ENCODE data around the gene GALNT16. TPM values are rescaled to one million over a fixed set of nuclear protein-coding genes. Genes with fewer than 3 reads are reported as not detected.

Gene GALNT16
- total RNA-seq, 1 donor from 2014 or later = 3.5 TPM

DNA sequence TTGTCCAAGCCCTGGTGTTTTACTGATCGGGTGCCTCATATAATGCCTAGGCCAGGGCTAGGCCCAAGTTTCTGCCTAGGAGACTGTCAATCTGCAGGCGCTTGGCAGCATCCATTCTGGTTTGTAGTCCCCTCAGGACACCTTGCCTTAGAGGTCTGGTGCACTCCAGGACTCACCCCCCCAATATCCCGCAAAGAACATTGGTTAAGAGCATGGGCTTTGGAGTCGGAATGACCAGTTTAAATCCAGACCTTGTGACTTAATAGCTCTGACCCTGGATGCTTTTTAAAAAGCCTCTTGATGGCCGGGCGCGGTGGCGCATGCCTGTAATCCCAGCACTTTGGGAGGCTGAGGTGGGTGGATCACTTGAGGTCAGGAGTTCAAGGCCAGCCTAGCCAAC is 60.0 kb downstream of the GALNT16 start:
- Histone ChIP-seq H3K27me3 (ENCODE audit: low read depth) (no peaks in the 10 kb centered on the region), H3K4me3 (no peak overlapping the region), H3K36me3 (no peaks in the 10 kb centered on the region), H3K9me3 (no peaks in the 10 kb centered on the region), H3K4me1 (peaks cover 22% of the 10 kb centered on the region), H3K27ac (no peak overlapping the region)
- TF ChIP-seq, protein P1, sequence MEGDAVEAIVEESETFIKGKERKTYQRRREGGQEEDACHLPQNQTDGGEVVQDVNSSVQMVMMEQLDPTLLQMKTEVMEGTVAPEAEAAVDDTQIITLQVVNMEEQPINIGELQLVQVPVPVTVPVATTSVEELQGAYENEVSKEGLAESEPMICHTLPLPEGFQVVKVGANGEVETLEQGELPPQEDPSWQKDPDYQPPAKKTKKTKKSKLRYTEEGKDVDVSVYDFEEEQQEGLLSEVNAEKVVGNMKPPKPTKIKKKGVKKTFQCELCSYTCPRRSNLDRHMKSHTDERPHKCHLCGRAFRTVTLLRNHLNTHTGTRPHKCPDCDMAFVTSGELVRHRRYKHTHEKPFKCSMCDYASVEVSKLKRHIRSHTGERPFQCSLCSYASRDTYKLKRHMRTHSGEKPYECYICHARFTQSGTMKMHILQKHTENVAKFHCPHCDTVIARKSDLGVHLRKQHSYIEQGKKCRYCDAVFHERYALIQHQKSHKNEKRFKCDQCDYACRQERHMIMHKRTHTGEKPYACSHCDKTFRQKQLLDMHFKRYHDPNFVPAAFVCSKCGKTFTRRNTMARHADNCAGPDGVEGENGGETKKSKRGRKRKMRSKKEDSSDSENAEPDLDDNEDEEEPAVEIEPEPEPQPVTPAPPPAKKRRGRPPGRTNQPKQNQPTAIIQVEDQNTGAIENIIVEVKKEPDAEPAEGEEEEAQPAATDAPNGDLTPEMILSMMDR (IDR thresholded peaks at IDR 0.05) = no peak
- no peak for DNase-seq
- ATAC-seq = no peak
- intact Hi-C loops (cut with DNase I) = no loop called here

DNA sequence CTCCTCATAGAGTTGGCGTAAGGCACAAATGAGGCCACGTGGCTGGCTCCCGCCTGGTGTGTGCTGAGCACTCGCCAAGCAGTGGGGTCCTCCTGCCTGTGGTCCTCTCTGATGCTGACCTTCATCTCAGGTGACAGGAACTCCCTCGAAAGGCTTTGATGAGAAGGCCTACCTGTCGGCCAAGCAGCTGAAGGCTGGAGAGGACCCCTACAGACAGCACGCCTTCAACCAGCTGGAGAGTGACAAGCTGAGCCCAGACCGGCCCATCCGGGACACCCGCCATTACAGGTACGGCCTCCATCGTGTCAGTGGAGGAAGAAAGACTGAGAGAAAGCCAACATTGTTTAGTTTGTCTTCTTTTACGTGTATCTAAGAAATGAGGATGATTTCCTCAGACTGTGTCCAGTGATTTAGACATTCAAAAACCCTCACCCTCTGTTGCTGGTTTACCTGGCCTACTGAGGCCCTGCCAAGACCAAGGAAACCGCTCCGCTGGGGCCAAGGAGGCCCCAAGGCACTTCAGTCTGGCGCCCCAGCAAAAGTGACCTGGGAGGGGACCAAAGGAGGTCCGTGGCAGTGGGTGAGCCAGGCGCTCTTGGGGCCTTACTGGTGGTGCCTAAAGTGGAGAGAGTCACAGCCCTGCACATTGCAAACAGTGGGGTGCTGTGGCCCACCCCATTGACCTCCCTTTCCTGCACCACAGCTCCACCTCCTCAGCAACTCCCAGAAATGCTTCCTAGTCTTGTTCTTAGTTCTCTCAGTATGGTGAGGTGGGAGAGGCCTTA is 60.8 kb downstream of the GALNT16 start:
- Histone ChIP-seq H3K27ac (no peak overlapping the region), H3K36me3 (no peaks in the 10 kb centered on the region), H3K4me1 (peaks cover 22% of the 10 kb centered on the region), H3K9me3 (no peaks in the 10 kb centered on the region), H3K4me3 (no peak overlapping the region), H3K27me3 (ENCODE audit: low read depth) (no peaks in the 10 kb centered on the region)
- TF ChIP-seq, protein P1 (IDR thresholded peaks at IDR 0.05) = no peak
- intact Hi-C loops (cut with DNase I) = no loop called here
- DNase-seq (no peak), ATAC-seq (no peak)

DNA sequence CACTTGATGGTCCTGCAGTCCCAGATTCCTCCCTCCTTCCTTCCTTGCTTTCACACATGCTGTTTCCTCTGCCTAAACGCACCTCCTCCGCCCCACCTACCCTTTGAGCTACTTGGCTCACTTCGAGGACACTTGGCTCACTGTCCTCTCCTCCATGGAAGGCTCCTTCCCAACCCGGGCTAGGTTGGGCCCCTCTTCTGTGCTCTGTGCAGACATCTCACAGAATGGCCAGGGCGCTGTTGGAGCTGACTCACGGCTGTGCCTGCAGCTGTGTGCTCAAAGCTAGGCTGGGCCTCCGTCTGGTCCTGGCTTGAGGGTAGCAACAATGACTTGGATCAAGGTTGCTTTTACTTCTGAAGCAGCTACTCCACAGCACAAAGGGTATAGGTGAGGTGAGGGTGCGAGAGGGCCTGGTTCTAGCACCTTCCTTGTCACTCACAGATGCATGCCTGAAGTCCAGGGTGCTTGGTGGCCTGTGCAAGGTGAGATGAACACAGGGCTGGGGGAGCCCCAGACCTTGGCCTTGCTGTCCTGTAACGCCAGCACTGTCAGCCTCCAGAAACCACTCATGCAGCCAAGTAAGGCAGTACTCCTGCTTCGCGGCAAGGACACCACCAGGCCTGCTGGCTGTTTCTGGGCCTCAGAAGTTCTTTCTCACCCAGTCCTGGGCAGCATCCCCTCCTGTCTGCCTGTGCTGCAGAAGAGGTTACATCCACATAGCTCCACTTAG is 61.8 kb downstream of the GALNT16 start:
- Histone ChIP-seq H3K36me3 (no peaks in the 10 kb centered on the region), H3K4me3 (no peak overlapping the region), H3K4me1 (peaks cover 18% of the 10 kb centered on the region), H3K9me3 (no peaks in the 10 kb centered on the region), H3K27me3 (ENCODE audit: low read depth) (no peaks in the 10 kb centered on the region), H3K27ac (no peak overlapping the region)
- DNase-seq = no peak
- TF ChIP-seq, protein P1 (IDR thresholded peaks at IDR 0.05) = no peak
- no peak for ATAC-seq
- intact Hi-C loops (cut with DNase I) = no loop called here

DNA sequence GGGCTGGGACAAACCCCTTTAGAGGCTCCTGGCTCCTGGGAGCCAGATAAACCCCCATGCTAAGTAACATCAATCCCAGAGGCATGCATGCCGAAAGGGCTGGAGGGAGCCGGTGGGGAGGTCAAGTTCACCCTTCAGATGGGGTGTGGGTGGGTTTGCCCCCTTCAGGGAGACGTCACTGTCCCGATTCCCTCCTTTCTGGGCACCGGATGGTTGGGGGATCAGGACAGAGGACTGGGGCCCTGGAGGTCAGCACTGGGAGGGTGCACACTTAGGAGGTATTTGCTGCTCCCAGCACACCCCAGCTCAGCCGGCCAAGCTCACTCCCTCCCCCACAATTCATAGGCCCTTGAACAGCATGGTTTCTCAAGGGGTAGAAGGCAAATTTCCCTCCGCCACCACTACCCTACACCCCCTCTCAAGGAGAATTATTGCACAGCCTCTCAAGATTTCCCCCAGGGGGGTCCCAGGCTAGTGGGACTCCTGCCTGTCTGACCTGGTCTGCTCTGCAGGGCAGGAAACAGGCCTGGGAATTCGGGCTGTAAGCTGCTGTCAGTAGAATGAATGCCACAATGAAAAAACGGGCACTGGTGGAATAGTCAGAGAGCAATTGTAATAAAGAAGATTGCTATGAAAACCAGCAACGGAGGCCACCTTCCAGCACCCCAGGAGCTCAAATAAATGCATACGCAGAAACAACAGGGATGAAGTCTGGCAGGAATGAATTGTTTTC is 63.5 kb downstream of the GALNT16 start:
- ATAC-seq (no peak), DNase-seq (no peak)
- TF ChIP-seq, protein P1 (IDR thresholded peaks at IDR 0.05) = no peak

DNA sequence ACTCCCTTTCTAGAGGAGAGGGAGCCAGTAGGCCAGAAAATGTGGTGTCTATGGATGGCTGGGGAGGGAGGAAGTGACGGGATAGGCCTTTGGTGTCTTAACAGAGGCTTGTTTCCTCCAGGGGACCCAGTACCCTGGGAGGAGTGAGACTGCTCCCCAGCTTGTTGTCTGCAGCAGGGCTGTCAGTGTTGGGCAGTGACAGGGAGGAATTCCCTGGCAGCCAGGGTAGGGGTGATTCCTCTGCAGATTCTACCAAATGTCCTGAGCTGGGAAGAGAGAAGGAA is 64.0 kb downstream of the GALNT16 start:
- Histone ChIP-seq H3K36me3 (no peaks in the 10 kb centered on the region), H3K27ac (no peak overlapping the region), H3K27me3 (ENCODE audit: low read depth) (no peaks in the 10 kb centered on the region), H3K9me3 (no peaks in the 10 kb centered on the region), H3K4me3 (no peak overlapping the region), H3K4me1 (no peaks in the 10 kb centered on the region)
- TF ChIP-seq, protein P1 (IDR thresholded peaks at IDR 0.05) = no peak
- ATAC-seq = no peak
- DNase-seq = no peak
- intact Hi-C loops (cut with DNase I) = no loop called here

More for the DNA sequence above, 63.5 kb downstream of the GALNT16 start:
- Histone ChIP-seq H3K27ac (no peak overlapping the region), H3K36me3 (no peaks in the 10 kb centered on the region), H3K27me3 (ENCODE audit: low read depth) (no peaks in the 10 kb centered on the region), H3K9me3 (no peaks in the 10 kb centered on the region), H3K4me1 (peaks cover 2% of the 10 kb centered on the region), H3K4me3 (no peak overlapping the region)
- intact Hi-C loops (cut with DNase I) = no loop called here

Data from lower lobe of right lung (tissue), 2 donors.